HepG2 (cell line): ENCODE data around the gene KLHL5. TPM values are rescaled to one million over a fixed set of nuclear protein-coding genes. Genes with fewer than 3 reads are reported as not detected.

Experiments used
- ATAC-seq: fragments of 200-7000 bp; cut with Tn5 transposase; 3 replicates; pipeline ENCODE4 v1.9.1; 2020; ENCODE audit warnings: mild to moderate bottlenecking, moderate library complexity
- BruUV-seq: library from RNA; stranded (reverse); fragments of 400-500 nt; replicated peaks from 2 replicates; lab custom pipeline; 2021; lab: Mats Ljungman, UMichigan
- CTCF ChIA-PET: fragments of 300-600 bp; formaldehyde crosslinking; extraction: SDS; loops from one replicate; lab custom pipeline; 2021; ENCODE audit warnings: low total read pairs, inconsistent platforms, low intra/inter-chr PET ratio; lab: Yijun Ruan, JAX
- POLR2A ChIA-PET: fragments of 350-600 bp; sonication (Branson Sonifier 250); formaldehyde crosslinking; loops from one replicate; lab custom pipeline; 2020; ENCODE audit warnings: antibody characterized with exemption, inconsistent platforms; lab: Yijun Ruan, JAX
- DNase-seq: peaks from one replicate; pipeline ENCODE4 v3.0.0-alpha.2; 2015; ENCODE audit warnings: low spot score
- FAIRE-seq: peaks from 3 replicates; lab custom pipeline; 2011; peaks lifted over from hg19 to GRCh38; lab: Jason Lieb, UNC
- H2AFZ ChIP-seq: one replicate; pipeline ENCODE4 v1.6.1; 2011; ENCODE audit warnings: low read length, inconsistent platforms
- H3K27ac ChIP-seq: fragments of 300-600 bp; 3 replicates; pipeline ENCODE4 v1.8.0; 2011; ENCODE audit warnings: mixed run types, mild to moderate bottlenecking, mixed read lengths, low read length, inconsistent platforms; ENCODE audit not compliant: insufficient read depth; ENCODE audit errors: extremely low read length
- H3K27me3 ChIP-seq, 2 experiments: fragments of 200-600 bp in 1 of 2; 2 replicates in 1 of 2; 3 replicates in 1 of 2; pipeline versions ENCODE4 v1.6.0 to v1.8.0; 2011; ENCODE audit warnings: low read length in 2 of 2, mild to moderate bottlenecking in 2 of 2, moderate library complexity in 2 of 2, inconsistent platforms in 1 of 2; ENCODE audit not compliant: insufficient read depth in 2 of 2, control insufficient read depth in 1 of 2
- H3K36me3 ChIP-seq, 2 experiments: fragments of 200-600 bp in 1 of 2; replicated peaks in 1 of 2; 2 replicates in 1 of 2; 3 replicates in 1 of 2; pipeline versions ENCODE4 v1.5.1 to v1.8.0; 2011; ENCODE audit warnings: low read length in 2 of 2, inconsistent platforms in 1 of 2; ENCODE audit not compliant: insufficient read depth in 2 of 2, control insufficient read depth in 1 of 2
- H3K4me1 ChIP-seq: 2 replicates; pipeline ENCODE4 v1.5.1; 2012; ENCODE audit warnings: low read length, inconsistent platforms; ENCODE audit not compliant: insufficient read depth
- H3K4me2 ChIP-seq: 2 replicates; pipeline ENCODE4 v1.6.0; 2011; ENCODE audit warnings: low read depth, low read length, inconsistent platforms
- H3K4me3 ChIP-seq, 3 experiments: fragments of 200-600 bp in 1 of 3; sonication (generic), shearing (Covaris generic) in 1 of 3; replicated peaks in 1 of 3; 2 replicates each; pipeline ENCODE4 v1.5.1; 2011 to 2016; ENCODE audit warnings: low read length in 3 of 3, inconsistent platforms in 2 of 3, low read depth in 2 of 3, mild to moderate bottlenecking in 2 of 3, control low read depth in 1 of 3, mixed read lengths in 1 of 3; ENCODE audit not compliant: insufficient read depth in 1 of 3
- H3K79me2 ChIP-seq: one replicate; pipeline ENCODE4 v1.6.1; 2011; ENCODE audit warnings: low read length, inconsistent platforms; ENCODE audit not compliant: insufficient read depth
- H3K9ac ChIP-seq: 2 replicates; pipeline ENCODE4 v1.6.0; 2011; ENCODE audit warnings: mild to moderate bottlenecking, low read depth, low read length, inconsistent platforms; ENCODE audit not compliant: insufficient read depth
- H3K9me3 ChIP-seq: 2 replicates; pipeline ENCODE4 v1.5.1; 2012; ENCODE audit warnings: mild to moderate bottlenecking, low read length
- H4K20me1 ChIP-seq: 2 replicates; pipeline ENCODE4 v1.6.0; 2011; ENCODE audit warnings: inconsistent platforms, mild to moderate bottlenecking, low read length, moderate library complexity; ENCODE audit not compliant: insufficient read depth
- CBX1 ChIP-seq: IDR thresholded peaks from one replicate; pipeline ENCODE4 v1.6.1; 2016; ENCODE audit warnings: antibody characterized with exemption, low read depth
- CHD2 ChIP-seq: IDR thresholded peaks from 2 replicates; pipeline ENCODE4 v1.6.1; 2011; ENCODE audit warnings: low read depth, low read length, improper control_type of control experiment
- FOXA3 ChIP-seq: IDR thresholded peaks from 2 replicates; pipeline ENCODE4 v1.6.1; 2016; ENCODE audit warnings: missing genetic modification reagents, missing compliant biosample characterization
- GATAD1 ChIP-seq: IDR thresholded peaks from 2 replicates; pipeline ENCODE4 v1.6.1; 2016; ENCODE audit warnings: missing genetic modification reagents, missing compliant biosample characterization
- GZF1 ChIP-seq: sonication (generic); formaldehyde crosslinking; IDR thresholded peaks from 2 replicates; pipeline ENCODE4 v1.5.1; 2020; ENCODE audit warnings: mild to moderate bottlenecking, missing genetic modification reagents
- SMC3 ChIP-seq: IDR thresholded peaks from 2 replicates; pipeline ENCODE4 v1.6.1; 2011; ENCODE audit warnings: low read length, improper control_type of control experiment
- XBP1 ChIP-seq: sonication (generic); formaldehyde crosslinking; IDR thresholded peaks from 2 replicates; pipeline ENCODE4 v1.5.0; 2020; ENCODE audit warnings: missing genetic modification reagents
- ZFP62 ChIP-seq: sonication (generic); formaldehyde crosslinking; IDR thresholded peaks from 2 replicates; pipeline ENCODE4 v1.4.0; 2020; ENCODE audit warnings: missing genetic modification reagents
- ZKSCAN1 ChIP-seq: fragments of 150-350 bp; IDR thresholded peaks from 2 replicates; pipeline ENCODE4 v1.6.1; 2014; ENCODE audit warnings: low read length
- ZNF33A ChIP-seq: sonication (generic); formaldehyde crosslinking; IDR thresholded peaks from 2 replicates; pipeline ENCODE4 v1.5.1; 2020; ENCODE audit warnings: missing genetic modification reagents, mild to moderate bottlenecking, moderate library complexity, borderline replicate concordance
- ZNF547 ChIP-seq: sonication (generic); formaldehyde crosslinking; IDR thresholded peaks from 2 replicates; pipeline ENCODE4 v1.5.1; 2020; ENCODE audit warnings: mild to moderate bottlenecking, missing genetic modification reagents
- ZNF660 ChIP-seq: sonication (generic); formaldehyde crosslinking; IDR thresholded peaks from 2 replicates; pipeline ENCODE4 v1.5.1; 2020; ENCODE audit warnings: mild to moderate bottlenecking, low read depth, missing genetic modification reagents, borderline replicate concordance
- ZNF788 ChIP-seq: sonication (generic); formaldehyde crosslinking; IDR thresholded peaks from 2 replicates; pipeline ENCODE4 v1.5.0; 2020; ENCODE audit warnings: mild to moderate bottlenecking, missing genetic modification reagents, borderline replicate concordance
- ZNF792 ChIP-seq: IDR thresholded peaks from 2 replicates; pipeline ENCODE4 v1.6.1; 2016
- ZSCAN29 ChIP-seq: sonication (generic); formaldehyde crosslinking; conservative IDR thresholded peaks from 2 replicates; pipeline ENCODE4 v1.4.0; 2020; ENCODE audit warnings: mild to moderate bottlenecking, missing genetic modification reagents
- WGBS: methylation state at CpG from one replicate; pipeline ENCODE4 v1.1.6; 2017; ENCODE audit warnings: low lambda C conversion rate; 5-methylcytosine and 5-hydroxymethylcytosine counted together
- in situ Hi-C: cut with HindIII; loops from 2 replicates; pipeline ENCODE4 v1.10.0; 2017; ENCODE audit warnings: low pct_unique_long_range_greater_than_20kb; ENCODE audit not compliant: extremely low pct_ligation_motif_present
- intact Hi-C: fragments of 100-400 bp; cut with micrococcal nuclease; formaldehyde crosslinking; loops from one replicate; pipeline ENCODE4 v1.10.0; 2022; ENCODE audit not compliant: unreplicated experiment
- polyA plus RNA-seq, 8 experiments: library from polyadenylated mRNA; depleted of rRNA in 3 of 8; stranded (reverse) in 7 of 8; unstranded in 1 of 8; fragments of >200 nt; fragmentation: Illumina TruSeq in 4 of 8; extraction: Trizol in 4 of 8; gene quantifications; 2 replicates each; pipeline versions ENCODE4 v1.2.1 to v1.2.3, GENCODE V29; 2011 to 2016; ENCODE audit warnings: low read depth in 4 of 8, missing spikeins in 1 of 8, mixed read lengths in 1 of 8; ENCODE audit not compliant: insufficient read depth in 1 of 8
- total RNA-seq, 5 experiments: library from RNA; depleted of rRNA; stranded (reverse); fragments of >200 nt; fragmentation: Illumina TruSeq; extraction: Trizol; gene quantifications; 2 replicates each; pipeline ENCODE4 v1.2.3, GENCODE V29; 2016; ENCODE audit warnings: low read depth in 1 of 5

The KLHL5 gene
- total and polyA plus RNA-seq, 2 of the 13 experiments (the other 11 are each of a cell fraction or from before 2014, with no cell fraction given), result 36.2 to 38.7 TPM

- Histone ChIP-seq H3K4me3 (no peak overlapping the region), H2AFZ (no peak overlapping the region), H3K79me2 (peaks cover 24% of the 10 kb centered on the region), H3K27me3 (no peaks in the 10 kb centered on the region), H3K27ac (no peak overlapping the region), H3K9me3 (no peaks in the 10 kb centered on the region), H3K4me1 (peaks cover 13% of the 10 kb centered on the region), H3K36me3 (no peaks in the 10 kb centered on the region; a peak in 1 of 5 replicates), H3K4me2 (no peak overlapping the region), H4K20me1 (no peaks in the 10 kb centered on the region), H3K9ac (no peak overlapping the region)
- DNase-seq, result no peak
- 99% methylated on average over 4 of the region's 4 CpGs for WGBS
- no TSS peak for BruUV-seq
- no peak for FAIRE-seq
- intact Hi-C loops (no loop called here), in situ Hi-C loops (no loop called here)
- POLR2A ChIA-PET, result no interaction called here
- no peak for ATAC-seq
- no peak for TF ChIP-seq ZNF788 (CRISPR knock-in tag)
- no peak for TF ChIP-seq ZNF792 (CRISPR knock-in tag)
- no peak for TF ChIP-seq ZKSCAN1
- no peak for TF ChIP-seq XBP1 (CRISPR knock-in tag)
- TF ChIP-seq CBX1, result no peak
- no peak for TF ChIP-seq GZF1
- TF ChIP-seq ZNF547, result no peak
- CTCF ChIA-PET, result no interaction called here
These were observed 702 bp downstream of the KLHL5 start for GRCh38 chr4:39062770-39063097.

GRCh38 chr4:39063430-39063829 lies 1.4 kb downstream of the KLHL5 start:
- in situ Hi-C loops (no loop called here), intact Hi-C loops (no loop called here)
- no peak overlapping the region for H3K4me2 ChIP-seq
- no peak overlapping the region for H3K27ac ChIP-seq
- POLR2A ChIA-PET, result no interaction called here
- CTCF ChIA-PET, result no interaction called here
- ATAC-seq, result no peak
- H2AFZ ChIP-seq, result no peak overlapping the region
- no TSS peak for BruUV-seq
- H3K36me3 ChIP-seq, result no peaks in the 10 kb centered on the region; a peak in 1 of 5 replicates
- no peaks in the 10 kb centered on the region for H4K20me1 ChIP-seq
- no peaks in the 10 kb centered on the region for H3K27me3 ChIP-seq
- peaks cover 13% of the 10 kb centered on the region for H3K4me1 ChIP-seq
- FAIRE-seq, result no peak
- TF ChIP-seq FOXA3 (CRISPR knock-in tag) (no peak), ZFP62 (CRISPR knock-in tag) (no peak), ZNF660 (no peak), ZNF33A (CRISPR knock-in tag) (no peak), GATAD1 (CRISPR knock-in tag) (no peak), SMC3 (no peak), CHD2 (no peak), ZNF788 (CRISPR knock-in tag) (no peak), ZSCAN29 (CRISPR knock-in tag) (no peak)
- no peak overlapping the region for H3K4me3 ChIP-seq
- DNase-seq, result no peak
- no peak overlapping the region for H3K9ac ChIP-seq
- peaks cover 22% of the 10 kb centered on the region for H3K79me2 ChIP-seq
- no peaks in the 10 kb centered on the region for H3K9me3 ChIP-seq
